Ascending aorta (tissue), 2 donors: ENCODE data around the gene RIMS4. TPM values are rescaled to one million over a fixed set of nuclear protein-coding genes. Genes with fewer than 3 reads are reported as not detected.

Experiments
- DNase-seq, 2 donors: peaks; one replicate each; pipeline ENCODE4 v3.0.0-alpha.2; 2019; ENCODE audit warnings: low spot score in 2 of 2
- H3K27ac ChIP-seq, 2 donors: fragments of 200-600 bp; sonication (generic); one replicate each; pipeline ENCODE4 v1.5.1; 2016 to 2017; ENCODE audit warnings: mild to moderate bottlenecking in 1 of 2
- H3K27me3 ChIP-seq: fragments of 200-600 bp; sonication (generic); one replicate; pipeline ENCODE4 v1.5.1; 2017
- H3K36me3 ChIP-seq, 2 donors: fragments of 200-600 bp; sonication (generic); one replicate each; pipeline ENCODE4 v1.5.1; 2016
- H3K4me1 ChIP-seq, 2 donors: fragments of 200-600 bp; sonication (generic); one replicate each; pipeline ENCODE4 v1.5.1; 2016 to 2017; ENCODE audit warnings: mild to moderate bottlenecking in 1 of 2
- H3K4me3 ChIP-seq, 2 donors: fragments of 200-600 bp; sonication (generic); one replicate each; pipeline ENCODE4 v1.5.1; 2016 to 2017; ENCODE audit warnings: mild to moderate bottlenecking in 1 of 2
- H3K9me3 ChIP-seq, 2 donors: fragments of 200-600 bp; sonication (generic); one replicate each; pipeline ENCODE4 v1.5.1; 2016
- CTCF ChIP-seq, 3 experiments: fragments of 200-600 bp in 2 of 3; fragments of 450-650 bp in 1 of 3; sonication (generic) in 2 of 3; IDR thresholded peaks; one replicate each; pipeline ENCODE4 v1.5.1; 2016 to 2019; ENCODE audit warnings: antibody characterized with exemption in 3 of 3, mild to moderate bottlenecking in 1 of 3, moderate library complexity in 1 of 3
- intact Hi-C: fragments of 100-400 bp; cut with DNase I; formaldehyde crosslinking; loops from one replicate; pipeline ENCODE4 v1.15.1; 2023
- total RNA-seq: library from RNA; depleted of rRNA; stranded (reverse); fragments of >200 nt; gene quantifications from one replicate; pipeline ENCODE4 v1.1.0, GENCODE V29; 2016

The RIMS4 gene
- total RNA-seq, 1 donor from 2014 or later, result 4.0 TPM

- H3K4me1 ChIP-seq, result peaks cover 9 to 47% of the 10 kb centered on the region in 2 donors
- no peaks in the 10 kb centered on the region for H3K9me3 ChIP-seq
- intact Hi-C loops, result loop anchor here (5.0 kb wide), 2 partner anchors 259 to 524 kb away; partner anchors contain the start of genes OSER1 and TTPAL
- no peaks in the 10 kb centered on the region for H3K27me3 ChIP-seq
- DNase-seq, result peak in 1 of 2 donors; percentile 85
- peak overlapping the region; percentile 80 to 93 for H3K27ac ChIP-seq
- TF ChIP-seq CTCF (IDR thresholded peaks at IDR 0.05), result no peak
- no peak overlapping the region for H3K4me3 ChIP-seq
- no peaks in the 10 kb centered on the region for H3K36me3 ChIP-seq
Observed at GRCh38 chr20:44736170-44737021, 74.0 kb downstream of the RIMS4 start.

GRCh38 chr20:44735816-44736169 lies 74.6 kb downstream of the RIMS4 start:
- Histone ChIP-seq H3K27me3 (no peaks in the 10 kb centered on the region), H3K9me3 (no peaks in the 10 kb centered on the region), H3K36me3 (no peaks in the 10 kb centered on the region), H3K4me1 (peaks cover 11 to 49% of the 10 kb centered on the region in 2 donors), H3K4me3 (peak overlapping the region in 1 of 2 donors; percentile 23), H3K27ac (peak overlapping the region; percentile 80 to 93)
- TF ChIP-seq CTCF (IDR thresholded peaks at IDR 0.05), result no peak
- DNase-seq, result no peak
- intact Hi-C loops, result loop anchor here (5.0 kb wide), 2 partner anchors 258 to 523 kb away; partner anchors contain the start of genes OSER1 and TTPAL

DNA sequence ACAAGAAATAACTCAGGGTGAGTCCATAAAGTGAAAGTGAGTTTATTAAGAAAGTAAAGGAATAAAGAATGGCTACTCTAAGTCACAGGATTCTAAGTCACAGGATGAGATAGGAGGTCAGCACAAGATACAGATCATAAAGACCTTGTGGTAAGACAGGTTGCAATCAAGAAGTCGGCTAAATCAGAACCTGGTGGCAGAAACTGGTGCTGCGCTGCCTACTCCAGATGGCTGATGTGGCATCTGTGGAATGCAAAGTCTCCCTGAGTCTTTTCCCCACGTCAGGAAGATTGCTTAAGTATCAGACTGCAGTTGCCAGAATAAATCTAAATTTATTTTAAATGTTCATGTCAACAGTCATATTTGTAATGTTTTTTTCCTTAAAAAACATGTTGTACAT lies 75.4 kb downstream of the RIMS4 start:
- H3K27ac ChIP-seq, result peak overlapping the region; percentile 80 to 93
- DNase-seq, result peak in 1 of 2 donors; percentile 91
- H3K27me3 ChIP-seq, result no peaks in the 10 kb centered on the region
- TF ChIP-seq CTCF (IDR thresholded peaks at IDR 0.05), result peak; percentile 43 to 47 (median 46)
- intact Hi-C loops, result loop anchor here (5.0 kb wide), 3 partner anchors 127 to 523 kb away; partner anchors contain the start of genes OSER1 and TTPAL
- H3K9me3 ChIP-seq, result no peaks in the 10 kb centered on the region
- no peaks in the 10 kb centered on the region for H3K36me3 ChIP-seq
- peaks cover 11 to 50% of the 10 kb centered on the region in 2 donors for H3K4me1 ChIP-seq
- peak overlapping the region in 1 of 2 donors; percentile 23 for H3K4me3 ChIP-seq

DNA sequence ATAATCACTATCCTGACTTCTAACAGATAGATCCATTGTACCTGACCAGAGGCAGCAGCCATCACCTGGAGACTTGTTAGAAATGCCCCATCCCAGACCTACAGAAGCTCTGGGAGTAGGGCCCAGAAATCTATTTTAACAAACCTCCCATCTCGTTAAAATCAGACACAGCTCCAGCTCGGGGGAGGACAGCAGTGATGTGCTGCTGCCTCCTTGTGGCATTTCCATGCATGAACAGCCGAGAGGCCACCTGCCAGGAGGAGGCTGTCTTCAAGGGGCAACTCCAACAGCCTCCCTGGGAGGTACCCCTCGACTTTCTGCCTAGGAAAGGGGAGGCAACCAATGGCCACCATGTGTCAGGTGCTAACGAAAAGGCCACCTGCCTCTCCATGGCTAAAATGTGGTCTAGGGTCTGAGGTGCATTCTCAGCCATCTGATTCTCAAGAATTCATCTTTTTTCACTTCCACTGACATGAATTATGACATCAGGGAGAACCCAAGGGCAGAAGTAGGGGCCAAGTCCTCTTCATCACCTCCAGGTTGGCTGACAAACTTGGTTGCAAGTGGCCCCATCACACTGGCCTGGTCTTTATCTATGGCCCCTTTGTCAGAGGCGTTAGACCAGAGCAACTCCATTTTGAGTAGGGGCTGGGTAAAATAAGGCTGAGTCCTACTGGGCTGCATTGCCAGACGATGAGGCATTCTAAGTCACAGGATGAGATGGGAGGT lies 76.8 kb downstream of the RIMS4 start:
- peak in 1 of 2 donors; percentile 90 for DNase-seq
- peak overlapping the region; percentile 80 to 93 for H3K27ac ChIP-seq
- no peak overlapping the region for H3K4me3 ChIP-seq
- intact Hi-C loops, result loop anchor here (1.0 to 5.0 kb wide), 2 partner anchors 48 to 129 kb away; no protein-coding TSS in a partner anchor
- H3K4me1 ChIP-seq, result peaks cover 11 to 54% of the 10 kb centered on the region in 2 donors
- H3K9me3 ChIP-seq, result no peaks in the 10 kb centered on the region
- no peaks in the 10 kb centered on the region for H3K27me3 ChIP-seq
- TF ChIP-seq CTCF (IDR thresholded peaks at IDR 0.05), result peak; percentile 94 to 96 (median 95)
- H3K36me3 ChIP-seq, result no peaks in the 10 kb centered on the region

DNA sequence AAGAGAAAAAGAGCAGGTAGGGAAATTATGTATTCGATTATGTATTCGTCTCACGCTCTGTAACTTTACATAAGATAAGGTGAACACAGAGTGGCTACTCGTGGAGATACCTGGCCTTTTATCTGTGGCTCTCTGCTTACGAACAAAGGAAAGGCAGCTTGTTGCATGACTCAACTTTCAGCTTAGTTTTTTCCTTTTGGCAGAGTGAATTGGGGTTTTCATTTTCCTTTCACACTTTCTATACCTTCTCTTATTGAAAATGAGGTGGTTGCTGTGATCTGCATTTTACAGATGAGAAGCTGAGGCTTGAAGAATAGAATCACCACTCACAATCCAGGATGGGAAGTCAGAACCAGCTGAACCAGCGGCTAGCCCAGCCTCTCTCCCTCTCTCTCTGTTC lies 78.0 kb downstream of the RIMS4 start:
- Histone ChIP-seq H3K4me3 (no peak overlapping the region), H3K27me3 (no peaks in the 10 kb centered on the region), H3K36me3 (no peaks in the 10 kb centered on the region), H3K4me1 (peaks cover 11 to 52% of the 10 kb centered on the region in 2 donors), H3K27ac (peak overlapping the region; percentile 80 to 93), H3K9me3 (no peaks in the 10 kb centered on the region)
- intact Hi-C loops, result loop anchor here (5.0 kb wide), 1 partner anchor 130 kb away; no protein-coding TSS in a partner anchor
- no peak for DNase-seq
- TF ChIP-seq CTCF (IDR thresholded peaks at IDR 0.05), result no peak
